Psoas muscle (tissue), 8 donors: ENCODE data around the gene EEF1A2. TPM values are rescaled to one million over a fixed set of nuclear protein-coding genes. Genes with fewer than 3 reads are reported as not detected.
"Not testable (repeated sequence)": the region's sequence is repeated elsewhere in the genome, so short reads cannot be mapped to it uniquely, and the experiment has no call there.

Experiments
- ATAC-seq, 4 donors: fragments of 200-7000 bp; cut with Tn5 transposase; one replicate each; pipeline ENCODE4 v1.9.1; 2020; ENCODE audit warnings: moderate library complexity in 3 of 4, mild to moderate bottlenecking in 2 of 4
- DNase-seq, 2 donors: peaks; one replicate each; pipeline ENCODE4 v3.0.0-alpha.2; 2020
- H3K27ac ChIP-seq: fragments of 200-600 bp; one replicate; pipeline ENCODE4 v1.8.0; 2022
- H3K27me3 ChIP-seq, 3 donors: fragments of 200-600 bp in 1 of 3; one replicate each; pipeline versions ENCODE4 v1.6.1 to v1.8.0; 2013 to 2022; ENCODE audit warnings: low read length in 2 of 3, mild to moderate bottlenecking in 2 of 3, moderate library complexity in 1 of 3; ENCODE audit not compliant: insufficient read depth in 3 of 3
- H3K36me3 ChIP-seq, 2 donors: fragments of 200-600 bp in 1 of 2; one replicate each; pipeline versions ENCODE4 v1.6.1 to v1.8.0; 2013 to 2022; ENCODE audit warnings: low read depth in 1 of 2, mild to moderate bottlenecking in 1 of 2, moderate library complexity in 1 of 2; ENCODE audit not compliant: insufficient read depth in 1 of 2
- H3K4me1 ChIP-seq: fragments of 200-600 bp; one replicate; pipeline ENCODE4 v1.8.0; 2022
- H3K4me3 ChIP-seq: fragments of 200-600 bp; one replicate; pipeline ENCODE4 v1.8.0; 2022; ENCODE audit warnings: mild to moderate bottlenecking
- H3K9me3 ChIP-seq: fragments of 200-600 bp; one replicate; pipeline ENCODE4 v1.8.0; 2022
- WGBS, 3 donors: extraction: QIAGEN DNeasy Blood & Tissue Kit; methylation state at CpG; one replicate each; pipeline versions ENCODE4 v1.1.6 to v1.1.7; 2013; 5-methylcytosine and 5-hydroxymethylcytosine counted together
- intact Hi-C, 2 donors: fragments of 100-400 bp; cut with DNase I; formaldehyde crosslinking; loops; one replicate each; pipeline versions ENCODE4 v1.11.0 to v1.14.2; 2022
- polyA plus RNA-seq, 3 donors: library from polyadenylated mRNA; stranded (reverse); fragments of 200-250 nt; gene quantifications; one replicate each; pipeline ENCODE4 v1.2.3, GENCODE V29; 2013
- total RNA-seq, 4 donors: library from RNA; stranded (reverse); fragmentation: NEBNext Ultra II Directional in 2 of 4; extraction: Animal tissue kit (Norgen Biotek cat#: 25700) in 2 of 4; gene quantifications; one replicate each; pipeline versions ENCODE4 v1.2.1 to v1.2.4, GENCODE V29; 2021 to 2023
- TF ChIP-seq, protein P1 (sequence below): fragments of 200-600 bp; IDR thresholded peaks from one replicate; pipeline ENCODE4 v1.8.0; 2022; ENCODE audit warnings: antibody characterized with exemption
- donor health status: healthy with polysubstance abuse.
- donor health status: DM: no; HTN: no; CAD: no; lungs with moderate emphysema.
- donor health status: Bipolar disorder and iron deficiency.
- donor health status: healthy.
- donor health status: DM: yes; HTN: yes; CAD: no.
- donor health status: DM: no; HTN: no; CAD: no.
- donor health status: DM: no; HTN: no; CAD: no.
- donor health status: DM: yes; HTN: yes; CAD: no.

Gene EEF1A2
- total and polyA plus RNA-seq, 7 donors, result 952 to 2,126 (median 1,898) TPM

DNA sequence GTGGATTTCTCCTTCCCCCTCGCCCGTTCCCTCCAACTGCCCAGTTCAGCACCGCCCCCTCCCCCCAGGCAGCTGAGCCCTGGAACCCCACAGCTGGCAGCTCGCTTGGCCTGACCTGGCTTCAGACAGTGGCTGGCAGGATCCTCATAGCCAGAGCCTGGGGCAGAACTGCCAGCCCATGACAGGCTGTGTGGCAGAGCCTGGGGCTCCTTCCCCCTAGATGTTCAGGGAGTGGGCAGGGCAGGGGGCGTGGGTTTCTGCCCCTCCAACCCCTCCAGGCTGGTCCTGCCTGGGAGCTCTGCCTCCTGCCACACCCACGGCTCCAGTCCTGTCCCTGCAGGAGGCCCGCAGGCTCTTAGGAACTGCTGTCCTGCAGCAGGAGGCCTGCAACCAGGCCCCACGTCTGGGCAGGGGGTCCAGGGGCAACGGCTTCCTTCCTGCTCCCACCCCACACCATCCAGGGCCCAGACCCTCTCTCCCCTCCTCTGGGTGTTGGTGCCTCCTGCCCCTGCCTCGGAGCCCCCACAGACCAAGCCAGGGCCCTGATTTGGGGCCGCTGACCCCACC is 16.8 kb downstream of the EEF1A2 start:
- TF ChIP-seq, protein P1, sequence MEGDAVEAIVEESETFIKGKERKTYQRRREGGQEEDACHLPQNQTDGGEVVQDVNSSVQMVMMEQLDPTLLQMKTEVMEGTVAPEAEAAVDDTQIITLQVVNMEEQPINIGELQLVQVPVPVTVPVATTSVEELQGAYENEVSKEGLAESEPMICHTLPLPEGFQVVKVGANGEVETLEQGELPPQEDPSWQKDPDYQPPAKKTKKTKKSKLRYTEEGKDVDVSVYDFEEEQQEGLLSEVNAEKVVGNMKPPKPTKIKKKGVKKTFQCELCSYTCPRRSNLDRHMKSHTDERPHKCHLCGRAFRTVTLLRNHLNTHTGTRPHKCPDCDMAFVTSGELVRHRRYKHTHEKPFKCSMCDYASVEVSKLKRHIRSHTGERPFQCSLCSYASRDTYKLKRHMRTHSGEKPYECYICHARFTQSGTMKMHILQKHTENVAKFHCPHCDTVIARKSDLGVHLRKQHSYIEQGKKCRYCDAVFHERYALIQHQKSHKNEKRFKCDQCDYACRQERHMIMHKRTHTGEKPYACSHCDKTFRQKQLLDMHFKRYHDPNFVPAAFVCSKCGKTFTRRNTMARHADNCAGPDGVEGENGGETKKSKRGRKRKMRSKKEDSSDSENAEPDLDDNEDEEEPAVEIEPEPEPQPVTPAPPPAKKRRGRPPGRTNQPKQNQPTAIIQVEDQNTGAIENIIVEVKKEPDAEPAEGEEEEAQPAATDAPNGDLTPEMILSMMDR, result no peak
- intact Hi-C loops, result no loop called here
- Histone ChIP-seq H3K4me1 (no peaks in the 10 kb centered on the region), H3K9me3 (no peaks in the 10 kb centered on the region), H3K27me3 (peaks cover 0 to 41% (median 4%) of the 10 kb centered on the region in 3 donors), H3K27ac (no peak overlapping the region), H3K36me3 (no peaks in the 10 kb centered on the region), H3K4me3 (no peak overlapping the region)
- DNase-seq (no peak), ATAC-seq (peak in 2 of 4 donors; percentile 3)
- WGBS, 3 donors, result 23 to 50% (median 35%) methylated on average over 8 to 11 of the region's 11 CpGs

DNA sequence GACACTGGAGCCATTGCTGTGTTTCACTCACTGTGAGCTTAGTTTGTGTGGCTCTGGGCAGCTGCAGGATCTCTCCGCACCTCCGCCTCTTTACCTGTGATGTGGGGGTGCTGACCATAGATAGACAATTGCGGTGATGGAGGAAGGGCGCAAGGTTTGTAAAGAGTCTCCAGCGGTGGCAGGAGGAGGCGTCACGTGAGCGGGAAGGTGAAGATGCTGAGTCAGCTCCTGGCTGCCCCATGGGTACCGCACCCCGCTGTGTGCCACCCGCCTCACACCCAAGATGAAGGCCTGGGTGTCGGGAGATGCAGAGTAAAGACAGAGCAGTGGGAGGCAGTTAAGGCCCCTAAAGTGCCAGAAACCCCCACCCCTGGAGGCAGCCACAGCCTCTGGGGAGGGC is 17.4 kb downstream of the EEF1A2 start:
- intact Hi-C loops, result no loop called here
- no peaks in the 10 kb centered on the region for H3K4me1 ChIP-seq
- no peak overlapping the region for H3K27ac ChIP-seq
- 58 to 64% (median 62%) methylated on average over 12 of the region's 12 CpGs for whole genome bisulfite sequencing, 3 donors
- no peaks in the 10 kb centered on the region for H3K36me3 ChIP-seq
- no peak overlapping the region for H3K4me3 ChIP-seq
- TF ChIP-seq, protein P1, result no peak
- H3K9me3 ChIP-seq, result no peaks in the 10 kb centered on the region
- DNase-seq, result no peak
- H3K27me3 ChIP-seq, result peaks cover 0 to 46% (median 4%) of the 10 kb centered on the region in 3 donors
- no peak for ATAC-seq

DNA sequence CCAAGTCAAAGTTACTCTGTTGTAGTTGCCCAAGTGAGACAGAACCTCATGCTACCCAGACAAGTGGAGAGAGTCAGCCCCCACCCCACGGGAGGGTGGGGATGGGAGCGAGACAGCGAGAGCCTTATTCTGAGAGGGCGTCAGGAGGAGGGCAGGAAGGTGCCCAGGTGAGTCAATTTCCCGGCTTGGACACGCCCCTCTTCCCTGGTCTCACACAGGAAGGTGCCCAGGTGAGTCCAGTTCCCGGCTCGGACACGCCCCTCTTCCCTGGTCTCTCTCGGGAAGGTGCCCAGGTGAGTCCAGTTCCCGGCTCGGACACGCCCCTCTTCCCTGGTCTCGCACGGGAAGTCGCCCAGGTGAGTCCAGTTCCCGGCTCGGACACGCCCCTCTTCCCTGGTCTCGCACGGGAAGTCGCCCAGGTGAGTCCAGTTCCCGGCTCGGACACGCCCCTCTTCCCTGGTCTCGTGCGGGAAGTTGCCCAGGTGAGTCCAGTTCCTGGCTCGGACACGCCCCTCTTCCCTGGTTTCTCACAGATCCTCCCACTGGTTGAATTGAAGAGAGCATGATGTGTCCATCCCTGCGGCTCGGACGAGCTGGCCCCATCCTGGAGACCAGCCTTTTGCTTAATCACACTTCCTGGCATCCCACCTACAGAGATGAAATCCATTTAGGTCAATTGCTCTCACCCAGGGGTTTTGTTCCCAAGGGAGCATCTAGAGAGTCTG is 19.0 kb downstream of the EEF1A2 start:
- H3K9me3 ChIP-seq, intact Hi-C loops, H3K4me1 ChIP-seq, DNase-seq, H3K36me3 ChIP-seq, H3K4me3 ChIP-seq, H3K27ac ChIP-seq, ATAC-seq: not testable (repeated sequence)
- 58 to 65% (median 60%) methylated on average over 26 to 32 of the region's 32 CpGs for WGBS, 3 donors
- peaks cover 0 to 62% (median 10%) of the 10 kb centered on the region in 3 donors for H3K27me3 ChIP-seq

DNA sequence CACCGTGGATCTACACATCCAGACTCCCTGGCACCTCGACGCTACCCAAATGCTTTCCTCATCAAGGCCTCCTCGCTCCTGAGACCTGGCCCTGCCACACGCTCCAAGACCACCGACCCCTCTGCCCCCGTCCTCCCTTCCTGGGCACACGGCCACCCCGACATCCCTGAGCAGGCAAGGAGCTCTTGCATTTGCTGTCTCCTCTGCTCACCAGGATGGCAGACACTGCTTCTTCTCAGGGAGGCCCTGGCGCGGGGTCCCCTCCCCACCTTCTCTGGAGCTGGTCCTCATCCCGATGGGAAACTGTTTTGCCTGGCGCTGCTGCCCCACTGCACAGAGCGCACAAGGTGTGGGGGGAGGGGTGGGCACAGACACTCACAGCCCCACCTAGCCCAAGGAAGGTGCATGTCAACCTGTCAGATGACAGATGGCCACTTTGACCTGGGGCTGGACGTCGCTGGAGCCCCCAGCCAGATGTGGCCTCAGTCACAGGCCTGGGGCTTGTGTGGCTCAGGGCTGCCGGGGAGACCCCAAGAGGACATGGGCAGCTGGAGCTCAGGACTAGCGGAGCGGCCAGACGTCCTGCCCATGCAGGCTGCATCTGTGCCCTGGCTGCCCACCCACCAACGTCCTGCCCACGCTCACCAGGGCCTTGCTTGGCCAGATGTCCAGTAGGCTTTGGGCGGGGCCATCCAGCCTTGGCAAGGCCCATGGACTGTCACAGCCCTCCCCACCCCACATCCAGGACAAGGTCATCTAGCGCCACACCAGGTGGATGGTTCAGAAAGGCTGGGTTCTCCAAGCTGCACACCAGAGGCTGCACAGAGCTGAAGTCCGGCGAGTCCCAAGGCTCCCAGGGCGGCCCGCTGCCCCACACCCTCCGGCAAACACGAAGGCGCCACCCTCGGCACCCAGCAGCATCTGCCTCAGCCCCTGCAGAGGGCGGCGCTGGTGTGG is 20.3 kb downstream of the EEF1A2 start:
- Histone ChIP-seq H3K36me3 (no peaks in the 10 kb centered on the region), H3K4me3 (no peak overlapping the region), H3K4me1 (no peaks in the 10 kb centered on the region), H3K27ac (no peak overlapping the region), H3K9me3 (no peaks in the 10 kb centered on the region), H3K27me3 (peaks cover 0 to 75% (median 21%) of the 10 kb centered on the region in 3 donors)
- ATAC-seq (no peak), DNase-seq (no peak)
- intact Hi-C loops, result no loop called here
- 71 to 74% (median 74%) methylated on average over 34 of the region's 34 CpGs for WGBS, 3 donors
- TF ChIP-seq, protein P1, result no peak

DNA sequence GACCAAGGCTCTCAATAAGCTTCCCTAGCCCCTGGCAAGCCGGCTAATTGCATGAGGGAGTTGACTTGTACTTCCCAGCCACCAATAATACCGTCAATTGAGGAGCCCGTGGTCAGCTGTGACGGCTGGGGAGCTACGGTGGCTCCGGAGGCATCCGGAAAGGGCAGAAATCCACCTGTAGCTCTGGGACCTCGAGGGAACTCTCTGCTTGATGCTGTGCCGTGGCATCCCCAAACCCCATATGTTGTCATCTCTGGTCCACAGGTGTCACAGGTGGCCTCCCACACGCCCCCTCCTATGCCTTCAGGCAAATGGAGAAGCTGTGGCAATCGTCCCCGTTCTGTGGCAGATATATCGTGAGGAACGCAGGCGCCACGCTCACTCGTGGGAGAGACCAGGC is 20.9 kb downstream of the EEF1A2 start:
- Histone ChIP-seq H3K4me3 (no peak overlapping the region), H3K27ac (no peak overlapping the region), H3K27me3 (peaks cover 0 to 81% (median 28%) of the 10 kb centered on the region in 3 donors), H3K4me1 (no peaks in the 10 kb centered on the region), H3K9me3 (no peaks in the 10 kb centered on the region), H3K36me3 (no peaks in the 10 kb centered on the region)
- ATAC-seq (no peak), DNase-seq (no peak)
- 48 to 53% (median 51%) methylated on average over 17 of the region's 17 CpGs for WGBS, 3 donors
- TF ChIP-seq, protein P1, result no peak
- intact Hi-C loops, result no loop called here
